HUDEP-2 (cell line): ENCODE results near the gene HPGD.

ENCODE experiments used
- DNase-seq, 76 experiments: peaks; one replicate each; lab custom pipeline; 2025; ENCODE audit not compliant: unreplicated experiment in 76 of 76; lab: John Stamatoyannopoulos, UW

HPGD gene

GRCh38 chr4:174483792-174484191, 38.5 kb downstream of the HPGD start:
- DNase-seq = no peak

- DNase-seq = no peak
These were observed 43.1 kb downstream of the HPGD start for GRCh38 chr4:174479140-174479539.

- DNase-seq = peak in 11 of 76 experiments; percentile 4 to 56 (median 19)
These were observed 46.8 kb downstream of the HPGD start for GRCh38 chr4:174475528-174475927.

GRCh38 chr4:174474457-174475075, 47.7 kb downstream of the HPGD start:
- DNase-seq = peak in 1 of 76 experiments; percentile 1

GRCh38 chr4:174467107-174467506, 55.2 kb downstream of the HPGD start:
- DNase-seq = no peak

- DNase-seq = no peak
These were observed 57.3 kb downstream of the HPGD start for GRCh38 chr4:174464949-174465348.

GRCh38 chr4:174461466-174462106, 60.7 kb downstream of the HPGD start:
- no peak for DNase-seq

- DNase-seq = peak in 1 of 76 experiments; percentile 3
These were observed 61.6 kb downstream of the HPGD start for GRCh38 chr4:174460684-174461083.

GRCh38 chr4:174457468-174457867, 64.8 kb downstream of the HPGD start:
- DNase-seq = no peak

GRCh38 chr4:174454815-174455473, 67.3 kb downstream of the HPGD start:
- DNase-seq = no peak

- no peak for DNase-seq
These were observed 70.5 kb downstream of the HPGD start for GRCh38 chr4:174451718-174452296.

- DNase-seq = no peak
These were observed 71.5 kb downstream of the HPGD start for GRCh38 chr4:174450786-174451125.

GRCh38 chr4:174449944-174450785, 72.1 kb downstream of the HPGD start:
- no peak for DNase-seq

- DNase-seq = no peak
These were observed 73.1 kb downstream of the HPGD start for GRCh38 chr4:174449152-174449551.

- DNase-seq = no peak
These were observed 77.9 kb downstream of the HPGD start for GRCh38 chr4:174444390-174444789.
